H7 (cell line): ENCODE data around the gene MED25. TPM values are rescaled to one million over a fixed set of nuclear protein-coding genes. Genes with fewer than 3 reads are reported as not detected.
A peak's percentile ranks its signal among the peaks of the same experiment; 100 is the strongest.

Source experiments
- DNase-seq: peaks from one replicate; pipeline ENCODE4 v3.0.0; 2012
- H3K27me3 ChIP-seq: 2 replicates; pipeline ENCODE4 v1.6.0; 2011; ENCODE audit warnings: mild to moderate bottlenecking, low read length; ENCODE audit not compliant: control insufficient read depth, insufficient read depth
- H3K36me3 ChIP-seq: replicated peaks from 2 replicates; pipeline ENCODE4 v1.5.1; 2011; ENCODE audit warnings: low read length; ENCODE audit not compliant: control insufficient read depth, insufficient read depth
- H3K4me3 ChIP-seq: 2 replicates; pipeline ENCODE4 v1.5.1; 2011; ENCODE audit warnings: low read depth, mild to moderate bottlenecking, control low read depth, low read length, moderate library complexity; ENCODE audit not compliant: insufficient read depth
- total RNA-seq: library from RNA; depleted of rRNA; stranded (reverse); fragments of >200 nt; shearing (Covaris generic); gene quantifications from 2 replicates; pipeline ENCODE4 v1.2.3, GENCODE V29; 2014

The MED25 gene
- total RNA-seq, 1 experiment from 2014 or later: 53.5 TPM

DNA sequence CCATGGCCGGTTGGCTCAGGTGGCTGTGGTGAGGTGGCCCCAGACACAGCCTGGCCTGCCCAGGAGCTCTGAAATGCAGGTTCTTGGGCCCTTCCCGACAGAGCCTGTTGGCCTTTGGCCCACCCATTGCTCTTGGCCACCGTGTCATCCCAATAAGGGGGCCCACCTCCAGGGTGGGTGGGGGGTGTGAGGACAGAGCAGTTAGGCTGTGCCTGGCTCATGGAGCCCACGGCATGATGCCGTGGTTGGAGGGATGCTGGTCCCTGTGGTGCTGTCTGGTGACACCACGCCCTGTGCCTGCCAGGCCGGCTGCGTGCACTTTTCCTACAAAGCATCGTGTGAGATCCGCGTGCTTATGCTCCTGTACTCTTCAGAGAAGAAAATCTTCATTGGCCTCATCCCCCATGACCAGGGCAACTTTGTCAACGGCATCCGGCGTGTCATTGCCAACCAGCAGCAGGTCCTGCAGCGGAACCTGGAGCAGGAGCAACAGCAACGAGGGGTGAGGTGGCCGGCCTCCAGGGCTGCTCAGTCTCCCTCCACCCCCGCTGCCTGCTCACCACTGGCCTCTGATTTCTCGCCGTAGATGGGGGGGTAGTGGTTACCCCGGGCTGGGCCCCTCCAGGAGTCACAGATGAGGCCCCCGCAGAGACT lies 41.7 kb downstream of the MED25 start:
- peaks cover 36% of the 10 kb centered on the region for H3K36me3 ChIP-seq
- peak; percentile 59 for DNase-seq
- H3K27me3 ChIP-seq: no peaks in the 10 kb centered on the region
- no peak overlapping the region for H3K4me3 ChIP-seq

DNA sequence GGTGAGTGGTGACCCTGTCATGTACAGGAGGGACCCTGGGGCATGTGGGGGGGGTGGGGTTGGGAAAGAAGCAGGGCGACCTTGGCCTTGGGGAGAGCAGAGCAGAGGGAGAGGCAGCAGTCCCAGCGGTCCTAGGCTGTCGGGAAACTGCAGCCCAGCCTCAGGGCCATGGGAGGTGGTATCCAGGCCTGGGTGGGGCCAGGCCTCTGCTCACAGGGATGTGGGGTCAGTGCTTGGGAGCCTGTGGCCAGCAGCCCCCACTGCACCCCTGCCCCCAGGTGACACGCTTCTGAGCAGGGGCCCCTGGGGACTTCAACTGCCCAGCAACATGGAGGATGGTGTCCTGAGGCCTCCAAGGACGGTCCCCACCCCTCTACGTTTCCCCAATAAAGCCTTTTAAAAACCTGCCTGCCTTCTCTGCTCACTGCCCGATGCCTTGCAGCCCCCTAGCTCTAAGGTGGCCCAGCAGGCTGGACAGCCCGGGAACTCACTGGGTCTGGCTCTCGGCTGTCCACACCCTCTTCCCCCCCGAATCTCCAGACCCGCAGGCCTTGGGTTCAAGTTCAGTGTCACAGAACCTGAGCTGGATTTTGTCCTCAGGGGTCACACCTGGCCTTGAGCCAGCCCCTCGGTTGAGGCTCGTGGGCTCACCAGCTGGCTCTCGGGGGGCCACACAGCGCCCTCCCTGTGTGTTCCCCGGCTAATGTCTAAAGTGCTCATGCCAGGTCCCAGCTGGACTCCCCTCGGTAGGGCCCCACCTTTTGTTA lies 42.4 kb downstream of the MED25 start:
- no peaks in the 10 kb centered on the region for H3K27me3 ChIP-seq
- DNase-seq: peak; percentile 71
- no peak overlapping the region for H3K4me3 ChIP-seq
- H3K36me3 ChIP-seq: peaks cover 32% of the 10 kb centered on the region

DNA sequence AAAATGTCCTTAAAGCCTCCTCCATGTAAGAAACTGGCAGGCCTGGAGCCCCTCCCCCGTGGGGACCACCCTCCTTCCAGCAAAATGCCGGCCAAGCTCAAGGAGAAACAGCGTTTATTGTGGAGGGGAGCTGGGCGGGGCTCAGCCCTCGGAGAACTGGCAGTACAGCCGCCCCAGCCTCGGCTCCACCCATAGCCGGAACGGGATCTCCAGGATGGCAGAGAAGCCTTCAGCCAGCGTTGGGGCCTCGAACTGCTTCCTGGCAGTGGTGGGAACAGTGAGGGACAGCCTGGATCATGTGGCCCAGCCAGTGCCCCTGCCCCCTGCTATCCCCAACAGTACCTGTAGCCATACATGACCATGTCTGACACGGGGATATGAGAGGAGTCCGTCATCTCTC lies 43.0 kb downstream of the MED25 start:
- no peak overlapping the region for H3K4me3 ChIP-seq
- no peaks in the 10 kb centered on the region for H3K27me3 ChIP-seq
- peak; percentile 82 for DNase-seq
- H3K36me3 ChIP-seq: peaks cover 32% of the 10 kb centered on the region

DNA sequence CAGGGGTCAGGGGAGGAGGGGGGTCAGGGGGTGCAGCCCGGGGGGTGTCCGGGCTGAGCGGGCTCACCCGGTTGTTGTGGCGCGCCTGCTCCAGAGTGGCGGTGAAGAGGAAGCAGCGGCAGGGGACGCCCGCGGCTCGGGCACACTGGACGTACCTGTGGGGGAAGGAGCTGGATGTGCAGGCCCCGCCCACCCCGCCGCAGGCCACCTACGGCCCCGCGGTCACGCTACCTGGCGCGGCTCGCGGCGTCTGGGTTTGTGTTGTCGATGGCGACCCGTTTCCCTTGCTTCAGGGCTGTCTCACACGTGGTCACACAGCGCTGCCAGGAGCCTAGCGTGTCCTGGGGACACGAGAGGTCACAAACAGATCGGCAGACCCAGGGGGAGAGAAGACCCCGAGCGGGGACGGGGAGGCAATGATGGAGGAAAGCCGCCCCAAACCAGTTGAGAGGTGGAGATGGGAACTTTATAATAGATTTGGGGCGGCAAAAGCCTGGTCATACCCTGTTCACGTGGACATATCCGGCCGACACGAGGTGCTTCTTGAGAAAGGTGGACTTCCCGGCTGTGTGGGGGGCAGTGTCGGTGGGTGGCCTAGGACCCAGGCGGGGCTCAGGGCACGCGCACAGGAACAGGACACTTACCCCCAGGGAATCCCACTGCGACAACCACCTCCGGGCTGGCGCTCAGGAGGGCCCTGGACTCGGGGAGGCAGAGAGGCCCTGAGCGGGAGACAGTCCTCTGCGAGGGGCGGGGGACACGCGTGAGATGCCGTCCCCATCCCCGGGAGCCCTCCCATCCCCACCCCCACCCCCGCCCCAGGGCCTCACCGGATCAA lies 43.7 kb downstream of the MED25 start:
- DNase-seq: peak; percentile 78
- H3K27me3 ChIP-seq: no peaks in the 10 kb centered on the region
- no peak overlapping the region for H3K4me3 ChIP-seq
- peaks cover 30% of the 10 kb centered on the region for H3K36me3 ChIP-seq

DNA sequence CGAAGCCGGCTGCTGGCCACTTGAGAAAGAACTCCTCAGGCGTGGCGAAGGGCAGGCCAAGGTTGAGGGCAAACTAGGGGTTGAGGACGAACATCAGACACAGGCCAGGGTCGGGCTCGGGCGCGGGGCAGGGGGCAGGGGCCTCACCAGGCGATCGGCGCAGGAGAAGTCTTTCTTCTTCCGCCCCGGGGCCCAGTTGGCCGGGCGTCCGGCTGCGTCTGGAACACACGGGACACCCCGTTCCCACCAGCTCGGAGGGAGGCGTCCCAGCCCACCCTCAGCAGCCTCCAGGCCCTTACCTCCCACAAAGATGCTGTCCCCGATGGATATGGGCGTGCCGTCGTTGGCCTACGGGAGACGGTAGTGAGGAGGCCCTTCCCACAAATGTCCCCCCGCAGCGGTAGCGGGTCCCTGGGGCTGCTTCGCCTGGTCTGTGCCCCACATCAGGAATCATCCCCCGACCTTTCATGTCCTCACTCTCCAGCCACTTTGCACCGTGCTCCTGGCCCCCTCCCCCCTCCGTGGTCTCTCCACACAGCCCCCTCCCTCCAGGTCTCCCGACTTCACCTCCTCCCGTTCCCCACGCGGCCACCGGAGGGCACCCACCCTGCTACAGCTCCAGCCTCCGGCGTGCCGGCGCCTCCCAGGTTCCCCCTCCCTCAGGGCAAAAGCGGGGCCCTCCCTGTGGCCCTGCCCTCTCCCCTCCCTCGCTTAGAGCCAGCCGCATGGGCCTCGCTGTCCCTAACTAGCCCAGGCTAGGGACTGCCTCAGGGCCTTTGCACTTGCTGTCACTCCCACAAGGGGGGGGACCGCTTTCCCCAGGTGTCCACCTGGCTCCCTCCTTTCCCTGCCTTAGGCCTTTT lies 44.5 kb downstream of the MED25 start:
- Histone ChIP-seq H3K27me3 (no peaks in the 10 kb centered on the region), H3K36me3 (peaks cover 28% of the 10 kb centered on the region), H3K4me3 (no peak overlapping the region)
- peak; percentile 95 for DNase-seq

DNA sequence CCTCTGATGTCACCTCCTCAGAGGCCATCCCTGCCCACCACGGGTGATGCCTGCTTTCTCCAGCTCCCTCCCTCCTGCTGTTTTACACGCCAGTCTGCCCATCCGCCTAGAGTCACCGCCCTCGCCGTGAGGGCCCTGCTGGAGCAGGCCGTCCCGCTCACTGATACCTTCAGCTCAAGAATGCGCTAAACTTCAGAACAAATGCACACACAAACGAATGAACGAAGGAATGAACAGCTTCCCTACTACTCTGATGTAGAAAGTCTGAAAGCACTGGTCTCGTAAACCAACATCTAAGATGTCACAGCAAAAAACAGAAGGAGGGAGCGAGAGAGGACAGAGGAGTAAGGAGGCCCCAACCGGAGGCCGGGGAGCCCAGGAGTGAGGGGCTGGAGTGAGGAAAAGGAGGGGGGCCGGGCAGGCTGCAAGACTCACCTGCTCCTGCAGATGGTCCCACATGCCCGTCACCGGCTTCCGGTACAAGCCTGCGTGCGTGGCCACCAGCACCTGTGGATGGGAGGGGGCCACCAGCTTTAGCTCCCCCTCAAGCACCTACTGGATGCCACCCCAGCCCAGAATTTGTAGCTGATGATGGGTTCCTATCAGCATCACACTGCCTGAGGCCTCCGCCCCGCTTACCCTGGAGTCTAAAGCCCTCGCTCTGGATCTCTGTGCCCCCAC lies 45.3 kb downstream of the MED25 start:
- H3K27me3 ChIP-seq: no peaks in the 10 kb centered on the region
- DNase-seq: peak; percentile 57
- H3K36me3 ChIP-seq: peaks cover 25% of the 10 kb centered on the region
- H3K4me3 ChIP-seq: no peak overlapping the region

DNA sequence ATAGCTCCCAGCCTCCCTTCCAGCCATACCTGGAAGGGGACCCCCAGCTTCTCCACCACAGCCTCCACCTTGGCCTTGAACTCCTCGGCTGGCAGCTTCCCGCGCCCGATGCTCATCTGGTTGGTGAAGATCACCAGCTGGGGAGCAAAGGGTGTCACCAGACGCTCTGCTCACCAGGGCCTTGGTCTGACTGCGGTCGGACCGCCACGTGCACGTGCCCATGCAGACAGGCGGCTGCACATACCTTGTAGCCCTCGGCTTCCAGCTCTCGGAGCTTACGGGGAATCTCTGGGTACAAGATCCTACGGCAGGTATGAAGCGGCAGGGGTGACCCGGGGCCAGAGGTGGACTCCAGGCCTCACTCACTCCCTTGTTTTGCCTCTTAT lies 45.8 kb downstream of the MED25 start:
- H3K27me3 ChIP-seq: no peaks in the 10 kb centered on the region
- peaks cover 25% of the 10 kb centered on the region for H3K36me3 ChIP-seq
- DNase-seq: no peak
- no peak overlapping the region for H3K4me3 ChIP-seq

DNA sequence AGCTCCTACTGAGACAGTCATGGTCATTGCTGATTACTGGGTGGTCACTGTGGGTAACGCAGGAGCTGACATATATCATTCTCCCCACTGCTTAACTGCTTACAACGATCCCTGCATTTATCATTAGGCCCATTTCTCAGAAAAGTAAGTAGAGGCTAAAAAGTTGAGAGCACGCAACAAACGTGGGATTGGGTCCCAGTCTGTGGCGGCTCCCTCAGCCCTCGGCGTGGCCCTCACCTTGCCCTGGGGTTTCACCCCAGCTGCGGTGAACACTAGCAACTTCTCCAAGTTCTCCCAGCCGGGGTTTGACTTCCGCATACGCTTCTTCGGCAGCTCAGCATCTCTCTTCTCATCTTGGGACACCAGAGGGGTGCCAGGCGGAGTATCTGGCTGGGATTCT lies 46.8 kb downstream of the MED25 start:
- no peaks in the 10 kb centered on the region for H3K27me3 ChIP-seq
- H3K4me3 ChIP-seq: no peak overlapping the region
- peaks cover 23% of the 10 kb centered on the region for H3K36me3 ChIP-seq
- DNase-seq: no peak

DNA sequence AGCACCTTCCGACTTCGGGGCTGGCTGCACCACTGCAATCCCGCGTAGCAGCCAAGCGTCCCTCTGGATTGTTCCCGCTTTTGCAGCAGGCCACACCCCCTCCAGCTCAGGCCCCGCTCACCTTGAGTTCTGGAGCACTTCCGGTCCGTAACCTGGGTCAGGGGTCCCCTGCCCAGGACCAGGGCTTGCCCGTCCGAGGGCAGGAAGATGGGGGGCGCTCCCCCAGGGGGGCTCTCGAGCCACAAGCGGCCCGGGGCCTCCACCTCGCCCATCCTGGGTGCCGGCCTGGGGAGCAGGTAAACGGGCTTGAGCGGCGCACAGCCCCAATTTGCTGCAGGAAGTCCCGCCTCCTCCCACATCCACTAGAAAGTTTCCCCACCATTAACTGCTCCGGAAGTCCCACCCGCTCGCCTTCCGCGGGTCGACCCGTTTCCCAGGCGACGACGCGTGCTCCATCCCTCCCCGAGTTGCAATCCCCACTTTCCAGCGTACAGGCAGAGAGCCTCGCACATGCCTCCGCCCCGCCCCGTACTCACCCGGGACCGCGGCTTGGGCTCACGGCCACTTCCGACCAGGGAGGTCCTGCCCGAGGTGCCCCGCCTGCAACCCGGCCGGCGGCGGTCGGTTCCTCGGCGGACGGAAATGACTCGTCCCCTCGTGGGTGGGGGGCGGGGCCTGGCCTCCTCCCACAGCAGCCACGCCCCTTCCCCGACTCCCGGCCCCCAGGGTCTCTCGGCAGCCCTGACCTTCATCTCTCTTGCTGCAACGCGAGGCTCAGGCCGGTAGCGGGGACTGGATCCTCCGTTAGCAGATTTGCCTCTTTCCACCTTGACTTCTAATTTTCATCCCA lies 49.1 kb downstream of the MED25 start, which contains the start of gene PNKP:
Gene PNKP, minus strand, starts transcription at position 644 of the 850 bp plus-strand sequence. Its CDS starts 372 bp downstream, at position 272.
- peak; percentile 99 for DNase-seq
- Histone ChIP-seq H3K36me3 (peaks cover 16% of the 10 kb centered on the region), H3K27me3 (no peaks in the 10 kb centered on the region), H3K4me3 (peak within 1 kb of the TSS; percentile 83)

DNA sequence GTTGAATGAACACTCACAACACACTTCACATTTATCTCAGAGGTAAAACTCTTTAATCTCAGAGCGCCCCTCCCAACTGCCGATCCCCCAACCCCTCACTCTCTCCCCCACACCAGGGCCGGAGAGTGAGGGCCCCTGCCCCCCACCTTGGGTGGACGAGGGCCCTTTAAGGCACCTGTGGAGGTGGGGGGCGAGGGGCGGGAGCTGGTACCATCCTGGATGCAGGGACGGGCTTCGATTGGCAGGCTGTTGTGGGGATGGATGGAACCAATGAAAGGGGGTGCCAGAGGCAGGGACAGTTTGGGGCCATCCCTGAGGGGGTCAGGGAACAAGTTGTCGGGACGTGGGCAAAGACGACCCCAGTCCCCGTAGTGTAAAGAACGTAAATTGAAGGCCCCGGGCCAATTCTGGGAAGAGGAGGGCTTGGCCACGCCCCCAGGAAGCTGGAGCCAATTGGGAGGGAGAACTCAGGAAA lies 51.0 kb downstream of the MED25 start:
- H3K36me3 ChIP-seq: peaks cover 8% of the 10 kb centered on the region
- H3K27me3 ChIP-seq: no peaks in the 10 kb centered on the region
- peak overlapping the region; percentile 42 for H3K4me3 ChIP-seq
- DNase-seq: no peak

DNA sequence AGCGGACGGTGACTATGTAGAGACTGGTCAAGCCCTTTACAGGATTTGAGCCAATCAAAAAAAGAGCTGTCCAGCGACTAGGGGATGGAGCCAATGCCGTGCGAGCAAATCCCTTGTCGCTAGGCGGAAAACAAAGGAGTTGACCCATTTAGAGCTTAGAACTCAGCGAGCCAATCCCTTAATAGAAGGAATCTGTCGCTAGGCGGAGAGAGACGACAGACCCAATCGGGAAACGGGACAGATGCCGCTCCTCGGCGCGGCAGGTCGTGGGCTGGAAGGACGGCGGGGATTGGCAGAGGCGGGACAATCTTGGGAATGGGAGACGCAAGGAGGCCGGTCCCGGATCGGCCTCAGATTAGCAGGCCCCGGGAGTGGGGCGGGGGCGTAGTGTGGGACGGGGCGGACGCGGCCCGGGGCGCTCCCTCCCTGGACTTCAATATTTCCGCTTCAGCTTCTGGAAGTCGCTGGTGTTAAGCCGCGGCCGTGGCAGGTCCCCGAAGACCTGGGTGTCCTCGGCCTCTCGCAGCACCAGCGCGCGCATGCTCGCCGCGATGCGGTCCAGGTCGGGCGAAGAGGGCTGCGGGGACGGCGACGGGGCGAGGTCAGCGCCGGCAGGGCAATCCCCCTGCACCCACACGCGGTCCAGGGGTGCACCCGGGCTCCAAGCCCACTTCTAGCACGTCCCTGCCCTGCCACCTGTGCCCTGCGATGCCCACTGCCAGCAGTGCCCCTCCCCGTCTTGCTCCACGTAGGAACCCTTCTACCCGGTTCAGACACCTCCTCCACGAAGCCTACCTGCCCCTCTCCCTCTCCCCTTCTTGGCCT lies 51.6 kb downstream of the MED25 start:
- H3K27me3 ChIP-seq: no peaks in the 10 kb centered on the region
- DNase-seq: peak; percentile 97
- H3K4me3 ChIP-seq: peak overlapping the region; percentile 67
- H3K36me3 ChIP-seq: peaks cover 2% of the 10 kb centered on the region; the same call in 1 of the 2 replicates

DNA sequence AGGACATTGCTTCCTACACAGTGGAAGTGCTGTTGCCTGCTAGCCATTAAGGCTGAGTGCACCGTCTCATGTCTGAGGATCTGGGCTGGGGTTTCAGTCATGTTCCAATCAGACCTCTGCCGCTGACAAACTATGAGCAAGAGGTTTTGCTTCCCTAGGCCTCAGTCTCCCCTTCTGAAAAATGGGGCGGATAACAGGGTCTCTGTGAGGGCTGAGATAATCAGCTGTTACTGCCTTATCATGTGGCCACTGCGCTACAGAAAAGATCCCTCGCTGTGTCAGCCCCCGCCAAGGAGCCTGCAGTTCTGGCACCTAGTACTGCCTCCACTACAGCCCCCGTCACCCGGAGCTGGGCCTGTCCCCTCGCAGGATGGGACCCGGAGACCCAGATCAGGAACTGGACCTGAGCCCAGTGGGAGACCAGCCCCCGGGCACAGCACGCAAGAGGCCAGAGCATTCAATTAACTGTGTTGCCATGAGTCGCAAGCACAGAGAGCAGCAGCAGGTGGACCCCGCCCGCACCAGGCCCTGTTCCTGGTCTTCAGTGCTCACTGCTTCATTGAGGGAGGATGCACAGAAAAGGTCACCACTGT lies 52.3 kb downstream of the MED25 start:
- Histone ChIP-seq H3K36me3 (no peaks in the 10 kb centered on the region; the same call in 1 of the 2 replicates), H3K27me3 (no peaks in the 10 kb centered on the region), H3K4me3 (peak overlapping the region; percentile 67)
- DNase-seq: no peak
